ENCODE measurements around the gene C15orf62. TPM values are rescaled to one million over a fixed set of nuclear protein-coding genes. Genes with fewer than 3 reads are reported as not detected.

Gene C15orf62
- total RNA-seq, 1 donor from 2014 or later, result 1.8 TPM

- Histone ChIP-seq H3K36me3 (ENCODE audit: control insufficient read depth, insufficient read depth, low read length) (peaks cover 1% of the 10 kb centered on the region), H3K4me3 (ENCODE audit: low read depth, low read length) (no peak overlapping the region), H3K27me3 (ENCODE audit: control insufficient read depth, insufficient read depth, low read length) (no peaks in the 10 kb centered on the region)
- FAIRE-seq (no peak), DNase-seq (ENCODE audit: low read depth) (no peak)
- TF ChIP-seq, protein P1, sequence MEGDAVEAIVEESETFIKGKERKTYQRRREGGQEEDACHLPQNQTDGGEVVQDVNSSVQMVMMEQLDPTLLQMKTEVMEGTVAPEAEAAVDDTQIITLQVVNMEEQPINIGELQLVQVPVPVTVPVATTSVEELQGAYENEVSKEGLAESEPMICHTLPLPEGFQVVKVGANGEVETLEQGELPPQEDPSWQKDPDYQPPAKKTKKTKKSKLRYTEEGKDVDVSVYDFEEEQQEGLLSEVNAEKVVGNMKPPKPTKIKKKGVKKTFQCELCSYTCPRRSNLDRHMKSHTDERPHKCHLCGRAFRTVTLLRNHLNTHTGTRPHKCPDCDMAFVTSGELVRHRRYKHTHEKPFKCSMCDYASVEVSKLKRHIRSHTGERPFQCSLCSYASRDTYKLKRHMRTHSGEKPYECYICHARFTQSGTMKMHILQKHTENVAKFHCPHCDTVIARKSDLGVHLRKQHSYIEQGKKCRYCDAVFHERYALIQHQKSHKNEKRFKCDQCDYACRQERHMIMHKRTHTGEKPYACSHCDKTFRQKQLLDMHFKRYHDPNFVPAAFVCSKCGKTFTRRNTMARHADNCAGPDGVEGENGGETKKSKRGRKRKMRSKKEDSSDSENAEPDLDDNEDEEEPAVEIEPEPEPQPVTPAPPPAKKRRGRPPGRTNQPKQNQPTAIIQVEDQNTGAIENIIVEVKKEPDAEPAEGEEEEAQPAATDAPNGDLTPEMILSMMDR (IDR thresholded peaks at IDR 0.05; ENCODE audit: insufficient read depth, low read length, severe bottlenecking), result no peak
These were observed 38.7 kb upstream of the C15orf62 start for GRCh38 chr15:40731034-40731433.

DNA sequence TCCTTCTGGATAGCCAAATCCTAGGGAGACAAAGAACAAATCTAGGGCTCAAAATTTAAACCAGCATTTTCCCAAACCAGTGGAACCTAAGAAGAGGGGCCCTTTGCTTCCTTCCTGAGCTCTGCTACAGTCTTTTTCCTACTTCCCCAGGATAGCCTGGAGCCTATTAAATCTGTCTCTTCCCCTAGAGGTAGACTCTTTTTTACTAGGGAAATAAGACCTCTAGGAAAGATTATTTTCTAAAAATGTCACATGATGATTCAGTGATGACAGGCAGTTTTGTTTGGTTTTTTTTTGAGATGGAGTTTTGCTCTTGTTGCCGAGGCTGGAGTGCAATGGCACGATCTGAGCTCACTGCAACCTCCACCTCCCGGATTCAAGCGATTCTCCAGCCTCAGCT is 33.2 kb upstream of the C15orf62 start:
- Histone ChIP-seq H3K4me3 (ENCODE audit: low read depth, low read length) (no peak overlapping the region), H3K27me3 (ENCODE audit: control insufficient read depth, insufficient read depth, low read length) (no peaks in the 10 kb centered on the region), H3K36me3 (ENCODE audit: control insufficient read depth, insufficient read depth, low read length) (peaks cover 16% of the 10 kb centered on the region)
- no peak for FAIRE-seq
- TF ChIP-seq, protein P1 (IDR thresholded peaks at IDR 0.05; ENCODE audit: insufficient read depth, low read length, severe bottlenecking), result no peak
- DNase-seq (ENCODE audit: low read depth), result no peak

GRCh38 chr15:40737048-40737447 is 32.7 kb upstream of the C15orf62 start:
- DNase-seq (ENCODE audit: low read depth), result no peak
- Histone ChIP-seq H3K36me3 (ENCODE audit: control insufficient read depth, insufficient read depth, low read length) (peaks cover 16% of the 10 kb centered on the region), H3K4me3 (ENCODE audit: low read depth, low read length) (no peak overlapping the region), H3K27me3 (ENCODE audit: control insufficient read depth, insufficient read depth, low read length) (no peaks in the 10 kb centered on the region)
- FAIRE-seq, result no peak
- TF ChIP-seq, protein P1 (IDR thresholded peaks at IDR 0.05; ENCODE audit: insufficient read depth, low read length, severe bottlenecking), result no peak

- H3K4me3 ChIP-seq (ENCODE audit: low read depth, low read length), result no peak overlapping the region
- H3K27me3 ChIP-seq (ENCODE audit: control insufficient read depth, insufficient read depth, low read length), result no peaks in the 10 kb centered on the region
- H3K36me3 ChIP-seq (ENCODE audit: control insufficient read depth, insufficient read depth, low read length), result peaks cover 24% of the 10 kb centered on the region
- DNase-seq (ENCODE audit: low read depth) (no peak), FAIRE-seq (no peak)
- TF ChIP-seq, protein P1 (IDR thresholded peaks at IDR 0.05; ENCODE audit: insufficient read depth, low read length, severe bottlenecking), result no peak
These were observed 30.7 kb upstream of the C15orf62 start for GRCh38 chr15:40739047-40739446.

- no peak for FAIRE-seq
- no peak overlapping the region for H3K4me3 ChIP-seq (ENCODE audit: low read depth, low read length)
- peaks cover 26% of the 10 kb centered on the region for H3K36me3 ChIP-seq (ENCODE audit: control insufficient read depth, insufficient read depth, low read length)
- TF ChIP-seq, protein P1 (IDR thresholded peaks at IDR 0.05; ENCODE audit: insufficient read depth, low read length, severe bottlenecking), result no peak
- no peak for DNase-seq (ENCODE audit: low read depth)
- H3K27me3 ChIP-seq (ENCODE audit: control insufficient read depth, insufficient read depth, low read length), result no peaks in the 10 kb centered on the region
These were observed 29.9 kb upstream of the C15orf62 start for GRCh38 chr15:40739854-40740253.

DNA sequence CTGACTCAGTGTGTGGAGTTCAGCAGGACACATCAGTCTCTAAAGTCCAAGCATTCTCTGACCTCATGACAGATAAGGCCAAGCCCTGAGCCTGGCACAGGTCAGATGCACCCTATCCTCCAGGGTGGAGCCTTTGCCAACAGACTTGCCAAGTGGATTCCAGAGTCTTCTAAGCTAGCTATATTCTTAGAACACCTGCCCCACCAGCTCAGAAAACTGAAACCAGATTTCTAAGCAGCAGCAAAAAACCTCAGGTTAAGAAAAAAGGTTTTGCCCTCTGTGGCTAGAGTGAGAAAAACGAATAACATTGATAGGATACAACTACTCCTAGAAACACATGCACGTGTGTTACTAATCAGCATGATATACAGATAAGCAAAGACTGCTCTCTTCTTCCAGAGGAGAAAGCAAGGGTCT is 26.3 kb upstream of the C15orf62 start:
- DNase-seq (ENCODE audit: low read depth) (no peak), FAIRE-seq (no peak)
- no peaks in the 10 kb centered on the region for H3K27me3 ChIP-seq (ENCODE audit: control insufficient read depth, insufficient read depth, low read length)
- peaks cover 21% of the 10 kb centered on the region for H3K36me3 ChIP-seq (ENCODE audit: control insufficient read depth, insufficient read depth, low read length)
- no peak overlapping the region for H3K4me3 ChIP-seq (ENCODE audit: low read depth, low read length)
- TF ChIP-seq, protein P1 (IDR thresholded peaks at IDR 0.05; ENCODE audit: insufficient read depth, low read length, severe bottlenecking), result no peak
